ENCODE results near the gene BCAS3. TPM values are rescaled to one million over a fixed set of nuclear protein-coding genes. Genes with fewer than 3 reads are reported as not detected.
"Not testable (repeated sequence)": the region's sequence is repeated elsewhere in the genome, so short reads cannot be mapped to it uniquely, and the experiment has no call there.

The BCAS3 gene
- total RNA-seq, 1 donor from 2014 or later = 50.8 TPM

DNA sequence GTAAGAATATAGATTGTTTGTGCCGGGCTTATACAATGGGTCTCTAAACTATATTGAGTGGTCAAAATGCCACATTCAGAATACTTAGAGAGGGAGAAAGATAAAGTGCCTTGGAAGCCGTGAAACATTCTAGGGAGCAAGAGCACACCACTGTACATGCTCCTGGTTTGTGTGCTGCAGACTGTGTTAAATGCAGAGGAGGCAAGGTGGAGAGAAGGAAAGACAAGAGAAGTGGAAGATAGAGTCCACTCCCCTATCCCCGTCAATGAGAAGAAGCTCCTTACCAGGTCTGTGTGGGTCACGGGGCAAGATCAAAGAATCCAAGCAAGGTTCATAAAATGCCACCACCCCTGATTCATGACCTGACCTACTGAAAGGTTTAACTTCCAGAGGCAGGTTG lies 454.9 kb downstream of the BCAS3 start:
- no peak for DNase-seq

DNA sequence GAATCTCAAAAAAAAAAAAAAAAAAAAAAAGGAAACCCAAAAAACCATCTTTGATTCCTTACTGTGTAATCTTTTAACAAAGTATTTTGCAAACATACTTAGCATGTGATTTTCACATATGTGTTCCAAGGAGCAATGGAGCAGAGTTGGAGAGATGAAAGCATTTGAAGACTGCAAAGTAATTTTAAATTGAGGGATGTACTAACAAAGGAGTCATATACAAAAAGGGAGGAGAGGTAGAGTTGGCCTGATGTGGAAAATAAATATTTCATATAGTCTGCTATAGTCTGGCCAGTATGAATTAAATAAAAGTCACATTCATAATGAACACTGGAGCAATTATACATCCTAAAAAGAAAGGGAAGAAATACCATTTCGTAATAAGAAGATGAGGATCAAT lies 456.2 kb downstream of the BCAS3 start:
- DNase-seq = no peak

DNA sequence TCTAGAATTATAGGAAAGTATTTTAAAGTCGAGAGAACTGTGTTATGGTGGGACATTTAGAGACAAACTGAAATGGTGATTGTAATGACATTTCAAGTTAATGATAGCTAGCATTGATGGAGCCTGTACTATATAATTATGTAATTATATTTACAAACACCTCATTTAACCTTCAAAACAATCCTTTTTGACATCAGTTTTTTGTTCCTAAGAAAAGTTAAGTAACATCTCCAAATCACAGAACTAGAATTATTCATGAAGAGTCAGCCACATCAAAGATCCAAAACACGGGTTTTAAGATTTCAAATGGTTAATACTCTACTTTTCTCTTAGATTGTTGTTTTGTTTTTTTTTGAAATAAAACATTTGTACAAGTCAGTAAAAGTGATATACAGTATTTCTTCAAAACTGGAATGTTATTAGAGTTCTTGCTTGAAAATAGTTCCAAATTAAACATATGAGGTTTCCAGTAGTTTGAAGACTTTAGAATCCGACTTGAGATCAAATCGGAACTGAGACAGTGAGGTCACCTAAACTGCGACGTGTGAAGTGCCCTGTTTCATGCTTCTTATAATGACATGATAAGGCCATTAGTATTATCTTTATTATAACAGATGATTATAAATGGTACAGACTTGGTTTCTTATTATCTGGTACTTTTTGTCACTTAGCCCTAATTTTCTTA lies 457.0 kb downstream of the BCAS3 start:
- DNase-seq = no peak

DNA sequence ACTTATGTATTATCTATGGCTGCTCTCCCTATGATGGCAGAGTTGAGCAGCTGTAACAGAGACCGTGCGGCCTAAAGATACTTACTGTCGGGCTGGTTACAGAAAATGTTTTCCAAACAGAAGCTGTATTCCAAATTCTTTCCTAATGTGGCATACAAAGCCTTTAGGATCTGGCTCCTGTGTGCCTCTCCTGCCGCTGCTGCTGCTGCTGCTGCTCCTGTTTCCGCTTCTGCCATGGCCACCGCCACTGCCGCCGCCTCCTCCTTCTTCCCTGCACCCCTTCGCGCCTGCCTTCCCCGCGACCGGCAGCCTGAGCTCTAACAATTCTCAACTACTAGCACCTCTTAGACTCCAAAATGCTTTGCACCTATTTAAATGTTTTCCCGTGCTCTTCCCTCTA lies 458.1 kb downstream of the BCAS3 start:
- DNase-seq = no peak

DNA sequence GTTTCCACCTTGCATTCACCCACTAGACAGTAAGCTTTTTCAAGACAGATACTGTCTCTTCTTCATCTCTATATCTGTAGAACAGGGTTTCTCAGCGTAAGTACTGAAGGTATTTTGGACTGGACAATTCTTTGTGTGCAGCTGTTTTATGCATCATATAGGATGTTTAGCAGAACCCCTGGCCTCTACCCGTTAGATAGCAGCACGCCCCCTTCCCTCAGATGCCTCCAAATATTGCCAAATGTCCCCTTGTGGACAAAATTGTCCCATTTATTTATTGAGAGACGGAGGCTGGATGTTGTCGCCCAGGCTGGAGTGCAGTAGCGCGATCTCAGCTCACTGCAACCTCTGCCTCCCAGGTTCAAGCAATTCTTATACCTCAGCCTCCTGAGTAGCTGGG lies 458.6 kb downstream of the BCAS3 start:
- no peak for DNase-seq

DNA sequence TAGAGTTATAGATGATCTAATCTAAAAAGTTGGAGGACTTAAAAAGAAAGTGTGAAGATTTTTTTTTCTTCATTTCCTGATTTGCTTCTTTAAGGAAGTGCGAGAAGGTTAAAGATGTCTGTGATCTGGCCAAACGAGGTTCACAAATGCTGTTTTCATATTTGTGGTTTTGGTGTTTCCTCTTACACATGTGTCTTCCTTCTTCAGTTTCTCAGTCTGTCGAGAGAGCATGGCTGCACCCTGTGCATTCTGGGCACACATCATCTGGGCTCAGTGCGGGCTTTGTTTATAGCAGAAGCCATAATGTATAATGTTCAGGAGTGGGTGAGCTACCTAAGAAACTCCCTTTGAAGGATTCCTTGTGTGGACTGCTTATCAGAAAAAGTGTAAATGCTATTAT lies 461.6 kb downstream of the BCAS3 start:
- no peak for DNase-seq

DNA sequence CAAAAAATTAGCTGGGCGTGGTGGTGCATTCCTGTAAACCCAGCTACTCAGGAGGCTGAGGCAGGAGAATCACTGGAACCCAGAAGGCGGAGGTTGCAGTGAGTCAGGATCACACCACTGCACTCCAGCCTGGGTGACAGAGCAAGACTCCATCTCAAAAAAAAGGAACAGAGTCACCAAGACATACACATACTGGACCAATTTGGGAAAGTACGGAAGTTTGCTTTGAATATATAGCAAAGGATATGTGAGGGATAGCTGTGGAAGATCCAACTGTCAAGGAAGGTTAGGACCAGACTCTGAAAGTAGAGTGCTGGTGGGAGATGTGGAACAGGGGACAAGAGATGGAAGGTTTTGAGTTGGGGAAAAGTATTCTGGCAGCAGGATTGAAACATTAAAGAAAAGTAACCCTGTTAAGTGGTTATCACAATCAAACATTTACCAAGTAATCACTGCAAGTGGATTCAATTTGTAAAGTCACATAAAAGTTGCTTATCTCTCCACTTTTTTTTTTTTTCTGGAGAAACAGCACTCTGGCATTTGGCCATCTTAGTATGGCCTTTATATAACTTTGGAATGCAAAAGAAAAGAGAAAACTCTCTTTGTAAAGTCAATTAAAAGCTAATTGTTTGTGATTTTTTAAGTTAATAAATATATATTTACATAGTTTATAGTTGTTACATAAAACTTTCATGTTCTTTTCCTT lies 462.6 kb downstream of the BCAS3 start:
- no peak for DNase-seq

DNA sequence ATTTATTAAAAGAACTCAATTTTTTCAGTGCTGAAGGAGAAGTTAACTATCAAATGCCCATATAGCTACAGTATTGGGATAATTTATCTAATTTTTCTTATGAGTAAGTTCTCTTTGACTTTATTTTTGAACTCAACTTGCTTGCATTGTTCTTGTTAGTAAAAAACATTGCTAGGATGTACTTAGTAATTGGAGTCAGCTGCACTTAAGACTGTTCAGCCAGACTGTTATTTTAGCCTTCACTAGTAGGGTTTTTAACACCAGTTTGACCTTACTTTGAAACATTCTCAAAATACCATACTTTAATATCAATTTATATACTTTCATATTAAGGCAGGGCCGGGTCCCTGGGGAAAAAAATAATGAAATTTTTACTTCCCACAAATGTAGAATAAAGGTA lies 465.4 kb downstream of the BCAS3 start:
- no peak for DNase-seq

DNA sequence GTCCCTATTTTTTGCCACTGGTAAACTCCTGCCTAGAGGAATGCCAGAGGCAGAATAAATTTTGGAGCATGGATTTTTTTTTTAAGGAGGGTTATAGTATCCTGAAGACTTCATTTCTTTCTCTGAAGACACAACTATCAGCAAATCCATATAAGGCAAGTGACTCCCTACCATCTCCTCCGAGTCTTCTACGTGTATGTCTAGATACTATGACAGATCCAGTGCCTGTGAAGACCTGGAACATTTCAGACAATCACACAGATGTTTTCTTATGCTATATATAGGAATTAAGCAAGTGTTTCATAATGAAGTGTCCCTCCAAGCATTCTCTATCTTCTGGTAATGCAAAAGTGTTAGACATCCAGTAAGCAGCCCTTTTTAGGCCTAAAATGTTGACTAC lies 466.5 kb downstream of the BCAS3 start:
- no peak for DNase-seq

DNA sequence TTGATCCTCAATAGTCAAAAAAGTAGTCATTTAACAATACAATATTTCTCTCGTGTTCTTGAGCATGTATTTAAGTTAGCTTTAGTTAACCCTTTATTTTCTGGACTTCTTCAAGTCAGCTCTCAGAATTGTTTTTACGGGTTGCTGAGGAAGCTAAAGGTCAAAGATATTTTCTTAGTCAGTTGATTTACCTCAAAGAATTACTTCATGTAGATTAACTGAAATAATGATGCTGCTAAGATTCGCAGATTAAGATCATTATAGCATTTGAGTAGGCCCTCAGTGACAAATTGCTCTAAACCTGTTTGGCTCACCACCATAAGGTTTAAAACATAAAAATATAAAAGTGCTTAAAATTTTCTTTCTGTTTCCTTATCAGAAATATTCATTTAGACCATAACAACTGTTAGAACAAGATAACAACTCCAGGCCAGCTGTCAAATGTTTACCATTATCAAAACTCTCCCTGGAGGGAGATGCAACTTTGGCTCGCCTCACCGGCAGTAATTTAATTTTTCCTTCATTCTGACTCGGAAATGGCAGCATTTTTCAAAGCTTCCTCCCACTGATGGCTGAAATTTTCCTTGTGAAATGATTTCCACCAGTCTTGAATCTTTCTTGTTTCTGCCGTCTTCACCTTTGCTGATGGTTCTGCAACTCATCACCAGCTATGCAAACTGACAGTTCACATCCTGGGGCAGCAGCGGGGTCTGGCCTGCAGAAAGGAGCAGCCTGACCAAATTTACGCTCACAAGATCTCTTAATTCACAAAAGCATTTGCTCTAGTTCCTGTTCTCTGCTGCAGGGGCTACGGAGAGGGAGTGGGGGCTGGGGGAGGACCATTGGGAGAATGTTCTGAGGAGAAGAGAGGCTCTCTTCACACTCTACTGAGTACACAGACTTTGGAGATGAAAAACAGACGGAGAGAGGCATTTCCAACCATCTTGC lies 467.2 kb downstream of the BCAS3 start:
- DNase-seq = no peak

DNA sequence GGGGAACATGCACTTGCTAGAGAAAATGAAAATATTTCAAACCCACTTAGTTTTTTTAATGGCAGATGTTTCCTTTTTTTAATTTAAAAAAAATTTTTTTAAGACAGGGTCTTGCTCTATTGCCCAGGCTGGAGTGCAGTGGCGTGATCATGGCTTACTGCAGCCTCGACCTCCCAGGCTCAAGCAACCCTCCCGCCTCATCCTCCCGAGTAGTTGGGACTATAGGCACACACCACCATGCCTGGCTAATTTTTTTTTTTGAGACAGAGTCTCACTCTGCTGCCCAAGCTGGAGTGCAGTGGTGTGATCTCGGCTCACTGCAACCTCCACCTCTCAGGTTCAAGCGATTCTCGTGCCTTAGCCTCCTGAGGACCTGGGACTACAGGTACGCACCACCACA lies 469.2 kb downstream of the BCAS3 start:
- DNase-seq = not testable (repeated sequence)

DNA sequence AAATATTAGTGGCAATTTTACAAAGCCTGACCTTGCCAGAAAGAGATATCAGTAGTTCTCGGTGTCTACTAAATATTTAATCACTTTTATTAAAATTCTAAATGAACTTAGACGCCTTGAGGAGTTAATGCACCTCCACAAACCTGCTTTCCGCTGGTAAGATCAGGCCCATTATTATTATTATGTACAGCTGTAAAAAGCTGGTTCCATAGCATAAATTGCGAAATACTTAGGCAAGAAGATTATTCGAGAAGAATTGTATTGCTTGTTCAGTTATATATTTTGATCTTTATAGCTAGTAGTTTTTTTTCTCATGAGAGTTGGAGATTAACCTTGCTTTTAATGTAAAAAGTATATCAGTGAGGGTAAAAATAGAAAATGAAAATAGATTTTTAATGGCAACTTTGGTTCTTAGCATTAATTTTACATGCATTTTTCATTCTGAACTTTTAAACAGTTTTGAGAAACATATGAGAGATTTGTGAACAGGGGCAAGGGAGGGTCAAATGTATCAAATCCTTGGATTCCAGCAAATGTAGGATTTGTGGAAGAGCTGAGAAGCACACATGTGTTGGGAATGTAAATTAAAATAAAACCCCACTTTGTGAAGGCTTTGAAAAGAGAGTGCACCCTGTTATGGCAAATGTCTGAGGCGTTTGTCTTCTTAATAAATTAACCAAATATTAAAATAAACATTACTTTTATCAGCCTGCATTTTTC lies 471.6 kb downstream of the BCAS3 start:
- DNase-seq = no peak

DNA sequence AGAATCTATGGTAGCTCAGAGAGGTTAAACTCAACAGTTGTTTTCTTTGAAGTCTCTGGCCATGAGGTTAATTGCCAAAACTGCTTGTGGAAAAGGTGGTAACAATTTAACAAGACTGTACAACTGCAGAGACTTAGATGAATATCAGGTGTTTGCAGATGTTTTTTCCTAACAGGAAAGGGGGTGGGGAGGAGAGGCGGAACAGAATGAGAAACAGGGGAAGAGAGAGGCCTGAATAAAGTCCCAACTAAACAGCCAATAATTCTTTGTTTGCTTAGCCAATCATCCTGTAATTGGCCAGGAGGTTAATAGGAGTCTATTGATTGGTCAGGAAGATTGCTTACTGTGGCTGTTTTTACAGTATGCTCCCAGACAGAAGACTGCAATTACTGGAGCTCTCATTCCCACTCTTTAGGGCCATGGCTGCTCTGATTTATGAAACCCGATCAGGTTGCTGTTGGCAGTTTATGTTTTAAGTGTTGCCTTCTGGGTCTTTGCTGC lies 472.3 kb downstream of the BCAS3 start:
- DNase-seq = no peak

DNA sequence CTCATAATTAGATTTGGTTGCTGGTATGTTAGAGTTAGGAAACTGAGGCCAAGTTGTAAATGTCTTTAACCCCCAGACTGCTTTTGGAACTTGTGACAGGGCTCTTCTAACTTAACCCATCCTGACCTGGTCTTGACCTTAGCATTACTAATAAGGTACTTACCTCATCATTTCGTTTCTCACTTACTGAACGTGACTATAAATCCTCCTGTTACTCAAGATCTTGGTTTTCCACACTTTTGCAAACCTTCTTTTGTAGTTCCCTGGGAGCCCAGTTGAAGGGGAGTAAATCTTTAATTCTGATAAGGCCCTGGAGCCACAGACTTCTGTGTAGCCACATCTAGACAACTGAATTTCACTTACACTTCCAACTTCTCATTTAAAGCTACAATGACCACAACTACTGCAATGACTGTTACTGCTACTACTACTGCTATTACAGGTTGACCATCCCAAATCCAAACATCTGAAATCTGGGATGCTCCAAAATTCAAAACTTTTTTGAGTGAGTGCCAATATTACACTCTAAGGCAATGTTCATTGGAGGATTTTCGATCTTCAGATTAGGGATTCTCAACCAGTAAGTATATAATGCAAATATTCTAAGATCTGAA lies 473.1 kb downstream of the BCAS3 start:
- DNase-seq = no peak

DNA sequence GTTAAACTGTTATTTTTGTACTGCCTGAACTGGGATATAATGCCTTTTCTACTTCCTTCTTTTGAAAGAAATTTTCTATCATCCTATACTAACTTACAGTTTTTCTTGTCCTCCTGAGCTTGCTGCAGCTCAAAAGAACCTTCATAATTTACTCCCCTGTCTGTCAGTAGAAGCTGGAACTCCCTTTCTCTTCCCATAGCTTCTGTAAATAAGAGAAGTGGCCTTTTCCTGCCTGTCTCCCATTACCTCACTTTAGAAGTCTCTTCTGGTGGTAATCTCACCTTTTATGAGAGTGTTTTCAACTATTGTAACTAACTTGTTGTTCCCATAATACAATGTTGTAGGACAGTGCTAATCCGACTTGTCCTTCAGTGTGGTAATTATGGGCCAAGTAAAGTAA lies 475.2 kb downstream of the BCAS3 start:
- no peak for DNase-seq

DNA sequence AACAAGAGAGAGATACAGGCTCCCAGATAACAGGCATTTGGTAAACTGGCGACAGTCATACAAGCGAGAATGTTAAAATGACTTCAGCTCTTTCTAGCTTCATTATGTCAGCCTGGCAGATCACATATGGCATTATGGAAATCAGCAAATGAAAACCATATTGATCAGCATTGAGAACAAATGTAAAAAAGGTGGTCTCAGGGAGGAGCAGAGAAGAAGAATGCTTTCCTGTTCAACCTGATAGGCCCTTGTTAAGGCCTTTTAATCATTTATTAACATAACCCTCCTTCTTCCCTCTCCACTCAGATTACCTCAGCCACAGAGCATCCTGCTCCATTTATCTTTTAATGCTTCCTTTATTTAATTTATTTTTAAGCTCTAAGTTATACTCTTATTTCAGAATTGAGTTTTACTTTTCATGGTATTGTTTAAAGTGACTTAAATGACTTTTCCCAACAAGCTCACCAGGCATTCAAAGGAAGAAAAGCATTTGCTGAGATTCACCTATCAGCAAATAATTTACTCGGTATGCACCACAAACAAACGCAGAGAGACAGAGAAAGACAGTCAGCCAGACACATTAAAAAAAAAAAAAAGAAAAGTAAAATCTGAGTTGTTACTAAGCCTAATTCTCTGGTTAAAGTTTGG lies 478.1 kb downstream of the BCAS3 start:
- DNase-seq = no peak

DNA sequence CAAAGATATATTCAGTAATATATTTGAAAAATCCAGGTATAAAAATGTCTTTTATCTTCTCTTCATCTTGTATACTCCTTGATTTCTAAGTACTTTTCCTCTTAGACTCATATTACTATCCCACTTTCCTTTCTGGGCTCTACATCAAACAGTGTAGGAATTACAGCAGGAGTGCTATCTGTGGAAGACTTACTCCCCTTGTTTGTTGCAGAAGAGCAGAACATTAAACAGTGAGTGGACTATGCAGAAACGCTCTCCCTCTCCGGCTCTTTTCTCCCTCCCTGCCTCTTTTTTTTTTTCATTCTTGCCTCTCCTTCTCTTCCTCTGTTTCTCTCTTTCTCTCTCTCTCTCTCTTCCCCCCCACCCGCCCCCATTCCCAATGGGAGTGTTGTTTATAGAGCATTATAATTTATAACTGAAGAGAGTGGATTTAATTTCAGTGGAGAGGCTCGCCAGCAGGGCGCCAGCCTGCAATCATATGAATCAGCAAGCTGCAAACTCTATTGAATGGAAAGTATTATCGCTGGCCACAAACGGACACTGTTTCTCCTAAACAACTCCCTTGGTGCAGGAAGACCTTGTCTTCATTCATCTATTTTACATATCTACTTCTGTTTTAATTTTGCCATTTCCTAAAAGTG lies 479.7 kb downstream of the BCAS3 start:
- DNase-seq = peak; percentile 19

DNA sequence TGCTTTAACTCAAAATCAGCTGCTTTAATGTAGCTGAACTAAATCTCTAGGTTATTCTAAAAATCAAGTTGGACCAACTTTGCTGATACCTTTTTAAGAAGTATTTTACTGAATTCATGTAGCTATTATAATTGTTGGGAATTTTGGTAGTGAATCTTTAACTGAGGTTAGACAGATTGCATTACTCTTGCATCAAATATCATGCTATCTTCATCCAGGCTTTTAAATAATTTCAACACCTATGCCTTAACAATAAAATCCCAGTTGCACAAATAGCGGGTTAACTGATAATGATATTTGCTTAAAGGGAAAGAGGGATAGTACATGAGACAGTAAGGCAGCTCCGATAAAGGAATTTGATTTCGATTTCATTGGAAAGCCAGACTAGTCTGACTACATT lies 480.7 kb downstream of the BCAS3 start:
- DNase-seq = no peak

DNA sequence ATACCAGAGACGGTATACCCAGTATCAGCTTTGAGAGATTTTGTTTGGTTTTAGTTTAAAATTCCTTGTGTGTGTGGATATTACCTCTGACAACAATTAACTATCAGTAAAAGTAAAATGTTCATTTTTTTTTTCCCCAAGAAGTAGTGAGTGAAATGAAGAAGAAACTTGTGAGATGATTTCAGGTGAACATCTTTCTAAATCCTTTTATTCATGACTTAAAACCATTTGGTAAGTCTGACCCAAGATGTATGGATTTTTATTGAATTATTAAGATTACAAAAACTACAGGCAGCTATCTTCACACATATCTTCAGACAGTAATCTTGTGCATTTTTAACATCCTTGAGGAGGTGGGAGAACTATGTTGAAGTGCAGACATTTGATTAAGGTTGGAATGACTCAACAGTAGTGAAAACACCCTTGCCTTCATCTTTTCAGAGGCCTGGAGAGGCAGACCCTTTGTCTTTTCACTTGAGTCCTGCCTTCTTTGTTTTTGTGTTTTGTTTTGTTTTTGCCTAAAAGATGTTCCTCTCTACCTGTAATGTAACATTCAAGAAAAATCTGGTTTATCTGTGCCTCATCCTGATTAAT lies 481.7 kb downstream of the BCAS3 start:
- DNase-seq = no peak

DNA sequence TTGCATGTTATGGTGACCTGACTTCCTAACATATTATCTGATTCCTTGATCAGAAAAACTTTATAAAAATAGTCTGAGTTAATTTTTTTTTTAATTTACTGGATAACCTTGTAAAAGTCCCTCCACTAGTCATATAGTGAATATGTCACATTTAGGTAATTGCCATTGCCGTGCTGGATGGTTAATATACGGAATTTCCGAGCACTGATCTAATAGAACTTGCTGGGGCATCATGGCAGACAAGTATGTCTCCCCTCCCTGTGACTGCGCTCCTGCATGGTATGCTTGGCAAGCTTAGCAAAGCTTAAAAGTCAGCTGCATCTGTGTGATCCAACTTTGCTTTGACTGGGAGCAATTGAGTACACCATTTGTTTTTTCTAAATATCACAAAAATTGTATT lies 482.6 kb downstream of the BCAS3 start:
- DNase-seq = no peak
